GM19023 (cell line): Measurements from ENCODE around the gene ARFGAP1.
"Not testable (repeated sequence)": the region's sequence is repeated elsewhere in the genome, so short reads cannot be mapped to it uniquely, and the experiment has no call there.

ENCODE experiments used
- ATAC-seq: cut with Tn5 transposase; IDR thresholded peaks from one replicate; pipeline ENCODE4 v1.9.1; 2021; ENCODE audit warnings: mild to moderate bottlenecking, moderate library complexity; ENCODE audit not compliant: unreplicated experiment

Gene ARFGAP1

GRCh38 chr20:63330084-63330760 lies 57.6 kb downstream of the ARFGAP1 start:
- no peak for ATAC-seq

GRCh38 chr20:63330940-63331339 lies 58.3 kb downstream of the ARFGAP1 start:
- no peak for ATAC-seq

GRCh38 chr20:63331741-63332400 lies 59.3 kb downstream of the ARFGAP1 start:
- no peak for ATAC-seq

GRCh38 chr20:63332488-63333240 lies 60.1 kb downstream of the ARFGAP1 start:
- no peak for ATAC-seq

- no peak for ATAC-seq
Observed at GRCh38 chr20:63333241-63333836, 60.7 kb downstream of the ARFGAP1 start.

DNA sequence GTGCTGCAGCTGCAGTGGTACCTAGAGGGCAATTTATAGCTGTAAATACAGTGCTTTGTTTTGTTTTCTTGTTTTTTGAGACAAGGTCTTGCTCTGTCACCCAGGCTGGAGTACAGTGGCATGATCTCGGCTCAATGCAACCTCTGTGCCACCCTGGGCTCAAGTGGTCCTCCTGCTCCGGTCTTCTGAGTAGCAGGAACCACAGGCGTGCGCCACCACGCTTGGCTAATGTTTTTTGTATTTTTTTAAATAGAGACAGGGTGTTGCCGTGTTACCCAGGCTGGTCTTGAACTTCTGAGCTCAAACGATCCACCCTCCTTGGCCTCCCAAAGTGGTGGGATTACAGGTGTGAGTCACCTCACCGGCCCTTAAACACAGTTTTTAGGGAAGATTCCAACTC lies 61.7 kb downstream of the ARFGAP1 start:
- no peak for ATAC-seq

DNA sequence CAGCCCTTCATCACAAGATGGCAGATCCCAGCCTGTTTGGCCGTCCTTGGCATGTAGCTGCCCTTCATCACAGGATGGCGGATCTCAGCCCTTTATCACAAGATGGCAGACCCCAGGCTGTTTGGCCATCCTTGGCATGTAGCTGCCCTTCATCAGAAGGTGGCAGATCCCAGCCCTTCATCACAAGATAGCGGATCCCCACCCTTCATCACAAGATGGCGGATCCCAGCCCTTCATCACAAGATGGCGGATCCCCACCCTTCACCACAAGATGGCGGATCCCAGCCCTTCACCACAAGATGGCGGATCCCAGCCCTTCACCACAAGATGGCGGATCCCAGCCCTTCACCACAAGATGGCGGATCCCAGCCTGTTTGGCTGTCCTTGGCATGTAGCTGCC lies 62.4 kb downstream of the ARFGAP1 start:
- not testable (repeated sequence) for ATAC-seq

DNA sequence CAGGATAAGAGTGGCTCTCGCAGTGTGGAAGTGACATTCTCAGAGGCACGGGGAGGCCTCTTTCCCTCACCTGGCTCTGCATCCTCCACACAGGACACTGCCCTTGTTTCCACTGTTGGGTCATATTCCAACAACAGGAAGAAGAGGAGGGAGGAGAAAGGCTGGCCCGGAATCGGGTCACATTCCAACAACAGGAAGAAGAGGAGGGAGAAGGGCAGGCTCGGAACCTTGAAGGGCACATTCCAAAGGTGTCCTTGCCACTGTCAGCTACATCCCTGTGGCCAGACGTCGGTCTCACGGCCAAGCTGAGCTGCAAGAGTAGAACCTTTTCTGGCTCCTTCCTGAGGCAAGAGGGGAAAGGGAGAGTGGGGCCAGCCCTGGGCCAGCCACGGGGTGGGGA lies 63.1 kb downstream of the ARFGAP1 start:
- ATAC-seq = no peak

GRCh38 chr20:63336232-63336752 lies 63.7 kb downstream of the ARFGAP1 start:
- ATAC-seq = no peak

- no peak for ATAC-seq
Observed at GRCh38 chr20:63337786-63338420, 65.3 kb downstream of the ARFGAP1 start.
